Measurements from ENCODE around the gene SMIM22. TPM values are rescaled to one million over a fixed set of nuclear protein-coding genes. Genes with fewer than 3 reads are reported as not detected.

Gene SMIM22
- total and polyA plus RNA-seq, 12 donors: 0.73 TPM; not detected in 11

DNA sequence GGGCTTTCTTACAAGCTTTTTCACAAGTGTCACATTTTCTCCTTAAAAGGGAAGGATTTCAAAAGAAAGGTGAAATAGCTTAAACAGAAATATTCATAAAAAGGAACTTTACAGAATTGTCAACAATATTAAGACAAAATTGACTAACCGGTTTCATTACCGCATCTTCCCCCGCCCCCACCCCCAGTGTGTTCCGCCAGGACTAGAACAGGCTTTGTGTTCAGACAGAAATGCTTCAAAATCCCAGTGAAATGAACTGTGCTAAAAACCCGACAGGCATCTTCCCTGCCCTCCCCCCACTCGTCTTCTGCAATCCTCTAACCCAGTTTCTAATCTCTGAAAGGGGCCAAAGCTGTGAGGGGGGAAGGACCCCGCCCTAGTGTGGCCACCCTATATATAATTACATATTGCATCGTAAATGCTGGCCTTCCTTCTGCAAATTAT lies 8.3 kb downstream of the SMIM22 start:
- DNase-seq (no peak), ATAC-seq (no peak)
- WGBS, 2 donors: 57 to 62% methylated on average over 8 of the region's 8 CpGs
- H3K36me3 ChIP-seq: peaks cover 0 to 62% (median 37%) of the 10 kb centered on the region in 9 donors
- H3K27ac ChIP-seq: peak overlapping the region in 9 of 10 donors; percentile 79 to 96 (median 93)
- H3K27me3 ChIP-seq: no peaks in the 10 kb centered on the region
- H3K4me1 ChIP-seq: peaks cover 0 to 51% (median 29%) of the 10 kb centered on the region in 9 donors
- TF ChIP-seq, protein P1, sequence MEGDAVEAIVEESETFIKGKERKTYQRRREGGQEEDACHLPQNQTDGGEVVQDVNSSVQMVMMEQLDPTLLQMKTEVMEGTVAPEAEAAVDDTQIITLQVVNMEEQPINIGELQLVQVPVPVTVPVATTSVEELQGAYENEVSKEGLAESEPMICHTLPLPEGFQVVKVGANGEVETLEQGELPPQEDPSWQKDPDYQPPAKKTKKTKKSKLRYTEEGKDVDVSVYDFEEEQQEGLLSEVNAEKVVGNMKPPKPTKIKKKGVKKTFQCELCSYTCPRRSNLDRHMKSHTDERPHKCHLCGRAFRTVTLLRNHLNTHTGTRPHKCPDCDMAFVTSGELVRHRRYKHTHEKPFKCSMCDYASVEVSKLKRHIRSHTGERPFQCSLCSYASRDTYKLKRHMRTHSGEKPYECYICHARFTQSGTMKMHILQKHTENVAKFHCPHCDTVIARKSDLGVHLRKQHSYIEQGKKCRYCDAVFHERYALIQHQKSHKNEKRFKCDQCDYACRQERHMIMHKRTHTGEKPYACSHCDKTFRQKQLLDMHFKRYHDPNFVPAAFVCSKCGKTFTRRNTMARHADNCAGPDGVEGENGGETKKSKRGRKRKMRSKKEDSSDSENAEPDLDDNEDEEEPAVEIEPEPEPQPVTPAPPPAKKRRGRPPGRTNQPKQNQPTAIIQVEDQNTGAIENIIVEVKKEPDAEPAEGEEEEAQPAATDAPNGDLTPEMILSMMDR (IDR thresholded peaks at IDR 0.05): no peak
- intact Hi-C loops (cut with DNase I): loop anchor here in 5 of 10 donors (2.0 to 10.0 kb wide), 5 partner anchors 36 to 154 kb away; partner anchors contain the start of genes GLYR1 (in 3 of the 5), UBN1 (in 3 of the 5), ZNF500 (in 3 of the 5) and SEC14L5 (in 1 of the 5)
- no peaks in the 10 kb centered on the region for H3K9me3 ChIP-seq
- H3K4me3 ChIP-seq: peak overlapping the region in 9 of 10 donors; percentile 64 to 95 (median 87)

DNA sequence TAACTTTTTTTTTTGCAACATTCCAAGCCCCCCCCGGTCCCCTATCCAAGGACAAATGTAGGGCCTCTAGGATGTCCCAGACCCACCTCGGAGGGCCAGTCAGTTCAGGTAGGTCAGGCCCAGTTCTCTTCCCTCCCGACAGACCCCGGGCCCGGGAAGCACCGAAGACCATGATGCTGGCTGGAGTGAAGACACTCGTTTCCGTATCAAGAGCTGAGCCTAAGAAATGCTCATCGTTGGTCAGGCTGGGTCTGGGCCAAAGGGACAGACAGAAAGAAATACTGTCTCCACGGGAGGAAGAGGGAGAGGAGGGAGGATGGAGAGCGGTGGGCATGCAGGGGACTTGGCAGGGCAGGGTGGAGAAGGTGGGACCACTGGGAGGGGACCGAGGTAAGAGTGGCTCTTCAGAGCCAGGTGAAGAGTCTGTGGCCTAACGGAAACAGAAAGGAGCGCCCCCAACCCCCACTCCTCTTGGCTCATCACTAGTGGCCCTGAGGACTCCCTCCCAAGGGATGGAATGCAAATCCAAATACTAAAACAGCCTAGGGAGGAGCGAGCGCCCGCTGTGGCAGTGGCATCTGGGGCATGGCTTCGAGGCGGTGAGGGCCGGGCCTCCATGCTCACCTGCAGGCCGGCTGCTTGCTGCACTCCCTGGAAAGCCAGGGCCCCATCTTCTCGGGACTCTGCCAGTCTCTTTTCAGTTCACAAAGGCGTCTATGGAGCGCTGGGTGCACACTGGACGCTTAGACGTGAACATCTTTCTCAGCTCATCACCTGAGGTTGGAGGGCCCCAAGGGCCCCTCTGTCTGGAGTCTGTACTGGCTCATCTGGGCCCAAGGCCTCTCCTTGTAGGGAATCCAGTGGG lies 9.0 kb downstream of the SMIM22 start:
- Histone ChIP-seq H3K4me1 (peaks cover 0 to 51% (median 29%) of the 10 kb centered on the region in 9 donors), H3K27me3 (no peaks in the 10 kb centered on the region), H3K4me3 (no peak overlapping the region), H3K27ac (peak overlapping the region in 7 of 10 donors; percentile 11 to 96 (median 62)), H3K36me3 (peaks cover 0 to 62% (median 37%) of the 10 kb centered on the region in 9 donors), H3K9me3 (no peaks in the 10 kb centered on the region)
- no peak for ATAC-seq
- TF ChIP-seq, protein P1 (IDR thresholded peaks at IDR 0.05): no peak
- DNase-seq: no peak
- 67 to 72% methylated on average over 26 of the region's 26 CpGs for WGBS, 2 donors
- intact Hi-C loops (cut with DNase I): loop anchor here in 5 of 10 donors (2.0 to 10.0 kb wide), 6 partner anchors 37 to 153 kb away; partner anchors contain the start of genes GLYR1 (in 3 of the 5), UBN1 (in 3 of the 5), ZNF500 (in 3 of the 5) and SEC14L5 (in 1 of the 5)

DNA sequence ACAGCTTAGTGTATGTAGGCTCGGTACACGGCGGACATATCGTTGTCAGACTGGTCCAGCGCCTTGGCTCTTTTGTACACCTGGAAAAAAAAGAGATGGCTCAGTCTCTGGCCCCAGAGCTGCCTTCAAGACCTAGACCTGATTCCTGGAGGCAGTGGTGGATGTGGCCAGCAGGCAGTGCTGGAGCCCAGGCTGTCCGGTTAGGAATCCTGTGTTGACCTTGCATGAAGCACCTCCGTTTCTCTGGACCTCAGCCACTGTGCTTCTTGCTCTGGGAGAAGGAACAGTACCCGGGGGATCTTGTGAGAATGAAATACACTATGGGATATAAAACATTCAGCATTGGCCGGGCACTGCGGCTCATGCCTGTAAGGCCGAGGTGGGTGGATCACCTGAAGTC lies 10.1 kb downstream of the SMIM22 start:
- intact Hi-C loops (cut with DNase I): loop anchor here in 2 of 10 donors (2.0 to 10.0 kb wide), 3 partner anchors 42 to 152 kb away; partner anchors contain the start of genes GLYR1 (in 1 of the 2) and UBN1 (in 1 of the 2)
- no peak overlapping the region for H3K4me3 ChIP-seq
- no peaks in the 10 kb centered on the region for H3K9me3 ChIP-seq
- H3K36me3 ChIP-seq: peaks cover 0 to 63% (median 39%) of the 10 kb centered on the region in 9 donors
- peak overlapping the region in 9 of 10 donors; percentile 11 to 73 (median 46) for H3K27ac ChIP-seq
- 45 to 63% methylated on average over 11 of the region's 11 CpGs for WGBS, 2 donors
- TF ChIP-seq, protein P1 (IDR thresholded peaks at IDR 0.05): peak in 5 of 9 donors; percentile 19 to 55 (median 42)
- peaks cover 0 to 48% (median 26%) of the 10 kb centered on the region in 9 donors for H3K4me1 ChIP-seq
- DNase-seq (peak in 1 of 2 donors; percentile 53), ATAC-seq (peak in 5 of 8 donors; percentile 18 to 46 (median 25))
- no peaks in the 10 kb centered on the region for H3K27me3 ChIP-seq

- intact Hi-C loops (cut with DNase I): loop anchor here in 2 of 10 donors (5.0 to 10.0 kb wide), 2 partner anchors 41 to 59 kb away; partner anchors contain the start of genes GLYR1 (in 1 of the 2) and UBN1 (in 1 of the 2)
- Histone ChIP-seq H3K36me3 (peaks cover 0 to 74% (median 48%) of the 10 kb centered on the region in 9 donors), H3K4me3 (no peak overlapping the region), H3K27me3 (no peaks in the 10 kb centered on the region), H3K27ac (peak overlapping the region in 2 of 10 donors; percentile 11 to 73), H3K9me3 (no peaks in the 10 kb centered on the region), H3K4me1 (peaks cover 0 to 38% (median 16%) of the 10 kb centered on the region in 9 donors)
- TF ChIP-seq, protein P1 (IDR thresholded peaks at IDR 0.05): no peak
- ATAC-seq: no peak
- whole genome bisulfite sequencing, 2 donors: 96 to 98% methylated on average over 6 of the region's 6 CpGs
- DNase-seq: no peak
These were observed 11.1 kb downstream of the SMIM22 start for GRCh38 chr16:4806280-4806679.

All from heart right ventricle (tissue), 16 donors.